Subcutaneous abdominal adipose tissue (tissue), 5 donors: ENCODE results near the gene RASIP1.

Experiments used
- H3K27ac ChIP-seq: one replicate; pipeline ENCODE4 v1.7.0; 2013; ENCODE audit warnings: low read depth, mild to moderate bottlenecking, inconsistent platforms, low read length, moderate library complexity
- H3K27me3 ChIP-seq, 5 donors: one replicate each; pipeline ENCODE4 v1.7.0; 2013; ENCODE audit warnings: low read length in 5 of 5, inconsistent platforms in 1 of 5; ENCODE audit not compliant: control insufficient read depth in 5 of 5, insufficient read depth in 4 of 5
- H3K36me3 ChIP-seq, 5 donors: one replicate each; pipeline ENCODE4 v1.7.0; 2013; ENCODE audit warnings: low read length in 5 of 5; ENCODE audit not compliant: control insufficient read depth in 5 of 5, insufficient read depth in 5 of 5
- H3K4me1 ChIP-seq, 5 donors: one replicate each; pipeline ENCODE4 v1.7.0; 2013; ENCODE audit warnings: low read length in 5 of 5, mild to moderate bottlenecking in 3 of 5, moderate library complexity in 1 of 5; ENCODE audit not compliant: control insufficient read depth in 5 of 5, insufficient read depth in 5 of 5
- H3K4me3 ChIP-seq, 5 donors: one replicate each; pipeline ENCODE4 v1.7.0; 2013; ENCODE audit warnings: low read length in 5 of 5, low read depth in 1 of 5
- H3K9ac ChIP-seq, 5 donors: one replicate each; pipeline ENCODE4 v1.7.0; 2013; ENCODE audit warnings: low read length in 5 of 5, mild to moderate bottlenecking in 4 of 5, moderate library complexity in 3 of 5
- H3K9me3 ChIP-seq, 5 donors: one replicate each; pipeline ENCODE4 v1.7.0; 2013; ENCODE audit warnings: low read length in 5 of 5; ENCODE audit not compliant: control insufficient read depth in 5 of 5
- donor health status: healthy.
- donor health status: healthy.
- donor health status: healthy.
- donor health status: healthy.
- donor health status: healthy.

RASIP1 gene

GRCh38 chr19:48713864-48714755 lies 26.3 kb downstream of the RASIP1 start:
- H3K36me3 ChIP-seq = no peaks in the 10 kb centered on the region
- peak overlapping the region; percentile 60 for H3K27ac ChIP-seq
- peak overlapping the region in 4 of 5 donors; percentile 60 to 81 (median 73) for H3K9ac ChIP-seq
- H3K27me3 ChIP-seq = no peaks in the 10 kb centered on the region
- H3K9me3 ChIP-seq = peaks cover 0 to 7% (median 5%) of the 10 kb centered on the region in 5 donors
- H3K4me1 ChIP-seq = peaks cover 5 to 46% (median 39%) of the 10 kb centered on the region in 5 donors
- H3K4me3 ChIP-seq = peak overlapping the region; percentile 72 to 79 (median 74)

GRCh38 chr19:48713041-48713863 lies 27.2 kb downstream of the RASIP1 start:
- peaks cover 0 to 7% (median 5%) of the 10 kb centered on the region in 5 donors for H3K9me3 ChIP-seq
- H3K36me3 ChIP-seq = no peaks in the 10 kb centered on the region
- no peaks in the 10 kb centered on the region for H3K27me3 ChIP-seq
- H3K4me1 ChIP-seq = peaks cover 3 to 38% (median 32%) of the 10 kb centered on the region in 5 donors
- no peak overlapping the region for H3K27ac ChIP-seq
- peak overlapping the region in 2 of 5 donors; percentile 37 to 51 for H3K9ac ChIP-seq
- H3K4me3 ChIP-seq = peak overlapping the region; percentile 65 to 79 (median 72)

- H3K9me3 ChIP-seq = peaks cover 0 to 7% (median 5%) of the 10 kb centered on the region in 5 donors
- no peaks in the 10 kb centered on the region for H3K27me3 ChIP-seq
- no peaks in the 10 kb centered on the region for H3K36me3 ChIP-seq
- H3K27ac ChIP-seq = no peak overlapping the region
- H3K4me1 ChIP-seq = peaks cover 2 to 29% (median 22%) of the 10 kb centered on the region in 5 donors
- no peak overlapping the region for H3K9ac ChIP-seq
- no peak overlapping the region for H3K4me3 ChIP-seq
Measured at GRCh38 chr19:48711106-48711662, 29.2 kb downstream of the RASIP1 start.

GRCh38 chr19:48708471-48708870 lies 31.9 kb downstream of the RASIP1 start:
- H3K27ac ChIP-seq = no peak overlapping the region
- H3K27me3 ChIP-seq = no peaks in the 10 kb centered on the region
- H3K9ac ChIP-seq = no peak overlapping the region
- H3K9me3 ChIP-seq = peaks cover 0 to 7% (median 5%) of the 10 kb centered on the region in 5 donors
- H3K4me1 ChIP-seq = peaks cover 0 to 7% (median 4%) of the 10 kb centered on the region in 5 donors
- no peak overlapping the region for H3K4me3 ChIP-seq
- peaks cover 0 to 3% (median 0%) of the 10 kb centered on the region in 5 donors for H3K36me3 ChIP-seq

- H3K4me3 ChIP-seq = no peak overlapping the region
- H3K36me3 ChIP-seq = peaks cover 0 to 4% (median 0%) of the 10 kb centered on the region in 5 donors
- H3K27me3 ChIP-seq = no peaks in the 10 kb centered on the region
- H3K9me3 ChIP-seq = no peaks in the 10 kb centered on the region
- no peak overlapping the region for H3K9ac ChIP-seq
- no peaks in the 10 kb centered on the region for H3K4me1 ChIP-seq
- no peak overlapping the region for H3K27ac ChIP-seq
Measured at GRCh38 chr19:48705431-48705830, 35.0 kb downstream of the RASIP1 start.

- Histone ChIP-seq H3K4me1 (peaks cover 0 to under 1% (median 0%) of the 10 kb centered on the region in 5 donors), H3K36me3 (peaks cover 0 to 4% (median 0%) of the 10 kb centered on the region in 5 donors), H3K9me3 (no peaks in the 10 kb centered on the region), H3K4me3 (no peak overlapping the region), H3K27me3 (no peaks in the 10 kb centered on the region), H3K9ac (no peak overlapping the region), H3K27ac (no peak overlapping the region)
Measured at GRCh38 chr19:48703316-48703715, 37.1 kb downstream of the RASIP1 start.

GRCh38 chr19:48702701-48703100 lies 37.7 kb downstream of the RASIP1 start:
- Histone ChIP-seq H3K36me3 (peaks cover 0 to 4% (median 0%) of the 10 kb centered on the region in 5 donors), H3K4me3 (no peak overlapping the region), H3K9ac (no peak overlapping the region), H3K9me3 (no peaks in the 10 kb centered on the region), H3K27me3 (peaks cover 0 to 3% (median 0%) of the 10 kb centered on the region in 5 donors), H3K4me1 (peaks cover 0 to 4% (median 0%) of the 10 kb centered on the region in 5 donors), H3K27ac (no peak overlapping the region)

- Histone ChIP-seq H3K9me3 (no peaks in the 10 kb centered on the region), H3K4me1 (peaks cover 0 to 14% (median 10%) of the 10 kb centered on the region in 5 donors), H3K27ac (no peak overlapping the region), H3K9ac (no peak overlapping the region), H3K4me3 (no peak overlapping the region), H3K27me3 (peaks cover 10 to 15% (median 13%) of the 10 kb centered on the region in 5 donors), H3K36me3 (no peaks in the 10 kb centered on the region)
Measured at GRCh38 chr19:48698046-48698445, 42.4 kb downstream of the RASIP1 start.

- Histone ChIP-seq H3K4me3 (peak overlapping the region in 3 of 5 donors; percentile 44 to 51 (median 46)), H3K27me3 (peaks cover 10 to 15% (median 13%) of the 10 kb centered on the region in 5 donors), H3K9me3 (no peaks in the 10 kb centered on the region), H3K4me1 (peaks cover 0 to 14% (median 10%) of the 10 kb centered on the region in 5 donors), H3K9ac (peak overlapping the region in 1 of 5 donors; percentile 51), H3K36me3 (no peaks in the 10 kb centered on the region), H3K27ac (no peak overlapping the region)
Measured at GRCh38 chr19:48696353-48697010, 43.9 kb downstream of the RASIP1 start.
